ENCODE results near the gene SEC61A1.

Gene SEC61A1

GRCh38 chr3:128051837-128052594 lies at the start of gene SEC61A1:
TSS of gene SEC61A1 (plus strand) at chr3:128052437. CDS start at chr3:128052553, 116 bp downstream.
- Histone ChIP-seq H3K4me1 (ENCODE audit: control insufficient read depth in 1 of 2, insufficient read depth in 2 of 2, low read length in 2 of 2) (peaks cover 32 to 34% of the 10 kb centered on the region in 2 donors), H3K36me3 (ENCODE audit: control insufficient read depth in 1 of 2, insufficient read depth in 2 of 2, low read length in 2 of 2) (peaks cover 11 to 23% of the 10 kb centered on the region in 2 donors), H3K4me3 (ENCODE audit: low read depth in 1 of 2, low read length in 2 of 2) (peak within 1 kb of the TSS; percentile 95 to 96), H3K9me3 (ENCODE audit: control insufficient read depth in 1 of 2, low read length in 2 of 2) (no peaks in the 10 kb centered on the region), H3K27ac (ENCODE audit: low read depth, low read length) (peak within 1 kb of the TSS; percentile 91), H3K27me3 (ENCODE audit: control insufficient read depth in 1 of 2, insufficient read depth in 2 of 2, low read length in 2 of 2) (no peaks in the 10 kb centered on the region), H3K9ac (ENCODE audit: low read depth in 1 of 2, low read length in 2 of 2) (peak within 1 kb of the TSS; percentile 91 to 92)

- H3K4me3 ChIP-seq (ENCODE audit: low read depth in 1 of 2, low read length in 2 of 2) = no peak overlapping the region
- no peaks in the 10 kb centered on the region for H3K4me1 ChIP-seq (ENCODE audit: control insufficient read depth in 1 of 2, insufficient read depth in 2 of 2, low read length in 2 of 2)
- peaks cover 0 to 7% of the 10 kb centered on the region in 2 donors for H3K27me3 ChIP-seq (ENCODE audit: control insufficient read depth in 1 of 2, insufficient read depth in 2 of 2, low read length in 2 of 2)
- no peak overlapping the region for H3K27ac ChIP-seq (ENCODE audit: low read depth, low read length)
- no peaks in the 10 kb centered on the region for H3K36me3 ChIP-seq (ENCODE audit: control insufficient read depth in 1 of 2, insufficient read depth in 2 of 2, low read length in 2 of 2)
- no peak overlapping the region for H3K9ac ChIP-seq (ENCODE audit: low read depth in 1 of 2, low read length in 2 of 2)
- no peaks in the 10 kb centered on the region for H3K9me3 ChIP-seq (ENCODE audit: control insufficient read depth in 1 of 2, low read length in 2 of 2)
These were observed 47.6 kb upstream of the SEC61A1 start for GRCh38 chr3:128004661-128005060.

DNA sequence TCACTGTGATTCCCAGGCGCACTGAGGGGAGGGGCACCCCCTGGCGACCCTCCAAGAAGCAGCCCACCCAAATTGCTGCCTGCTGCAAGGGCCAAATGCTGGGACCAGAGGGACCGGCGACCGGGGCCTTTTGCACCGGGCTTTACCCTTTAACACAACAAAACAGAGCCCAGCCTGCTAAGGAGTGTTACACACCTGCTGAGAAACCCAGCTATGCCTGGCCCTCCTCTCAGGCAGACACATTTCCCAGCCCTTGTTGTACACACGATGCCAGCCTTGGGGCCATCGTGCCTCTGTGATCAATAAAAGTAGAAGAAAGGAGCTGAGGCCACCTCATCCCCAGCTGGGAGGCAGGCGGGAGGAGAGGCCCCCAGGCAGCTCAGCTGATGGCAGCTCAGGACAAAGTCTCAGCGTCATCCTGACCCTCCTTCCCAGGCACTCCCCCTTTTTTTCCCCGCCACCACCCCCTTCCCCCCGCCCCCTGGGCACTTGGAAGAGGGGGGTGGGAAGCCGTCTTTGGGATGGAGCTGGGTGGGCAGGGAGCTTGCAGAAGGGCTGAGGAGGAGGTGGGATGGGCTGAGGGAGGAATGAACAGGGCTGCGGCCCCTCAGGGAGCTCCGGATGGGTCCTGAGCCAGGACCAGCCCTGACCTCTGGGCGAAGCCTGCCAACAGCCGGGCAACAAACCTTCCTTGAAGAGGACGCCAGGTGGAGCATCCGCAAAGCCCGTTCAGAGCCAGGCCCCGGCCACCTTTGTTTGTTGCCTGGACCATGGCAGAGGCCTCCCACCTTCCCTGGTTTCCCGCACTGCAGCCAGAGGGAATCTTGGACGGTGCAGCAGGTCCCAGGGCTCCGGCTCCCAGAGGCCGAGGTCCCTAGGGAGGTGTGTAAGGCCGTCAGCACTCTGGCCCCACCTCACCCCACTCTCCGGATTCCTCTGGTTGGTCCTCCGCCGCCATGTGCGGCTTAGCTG lies 45.9 kb upstream of the SEC61A1 start:
- Histone ChIP-seq H3K9me3 (ENCODE audit: control insufficient read depth in 1 of 2, low read length in 2 of 2) (no peaks in the 10 kb centered on the region), H3K4me3 (ENCODE audit: low read depth in 1 of 2, low read length in 2 of 2) (no peak overlapping the region), H3K27me3 (ENCODE audit: control insufficient read depth in 1 of 2, insufficient read depth in 2 of 2, low read length in 2 of 2) (peaks cover 0 to 7% of the 10 kb centered on the region in 2 donors), H3K27ac (ENCODE audit: low read depth, low read length) (no peak overlapping the region), H3K36me3 (ENCODE audit: control insufficient read depth in 1 of 2, insufficient read depth in 2 of 2, low read length in 2 of 2) (no peaks in the 10 kb centered on the region), H3K4me1 (ENCODE audit: control insufficient read depth in 1 of 2, insufficient read depth in 2 of 2, low read length in 2 of 2) (peaks cover 0 to under 1% of the 10 kb centered on the region in 2 donors), H3K9ac (ENCODE audit: low read depth in 1 of 2, low read length in 2 of 2) (no peak overlapping the region)

DNA sequence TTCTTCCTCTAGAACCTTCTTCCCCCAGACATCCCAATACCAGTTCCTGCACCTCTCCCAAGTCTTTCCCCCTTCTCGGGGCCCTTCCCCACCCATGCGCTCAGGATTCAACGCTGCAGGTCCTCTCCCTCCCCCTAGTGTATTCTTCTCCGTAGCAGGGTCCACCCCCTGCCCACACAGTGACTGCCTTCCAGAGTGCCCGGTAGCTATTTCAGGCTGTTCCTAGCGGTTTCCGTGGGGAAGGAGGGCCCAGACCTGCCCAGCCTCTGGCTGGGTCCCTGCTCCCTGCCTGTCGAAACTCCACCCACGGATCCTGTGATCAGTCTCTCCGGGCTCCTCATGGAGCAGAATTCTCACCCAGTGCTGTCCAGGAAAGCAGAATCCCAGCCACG lies 45.2 kb upstream of the SEC61A1 start:
- Histone ChIP-seq H3K27me3 (ENCODE audit: control insufficient read depth in 1 of 2, insufficient read depth in 2 of 2, low read length in 2 of 2) (peaks cover 0 to 8% of the 10 kb centered on the region in 2 donors), H3K9me3 (ENCODE audit: control insufficient read depth in 1 of 2, low read length in 2 of 2) (no peaks in the 10 kb centered on the region), H3K36me3 (ENCODE audit: control insufficient read depth in 1 of 2, insufficient read depth in 2 of 2, low read length in 2 of 2) (no peaks in the 10 kb centered on the region), H3K9ac (ENCODE audit: low read depth in 1 of 2, low read length in 2 of 2) (no peak overlapping the region), H3K4me1 (ENCODE audit: control insufficient read depth in 1 of 2, insufficient read depth in 2 of 2, low read length in 2 of 2) (peaks cover 4% of the 10 kb centered on the region in 2 donors), H3K4me3 (ENCODE audit: low read depth in 1 of 2, low read length in 2 of 2) (no peak overlapping the region), H3K27ac (ENCODE audit: low read depth, low read length) (no peak overlapping the region)

DNA sequence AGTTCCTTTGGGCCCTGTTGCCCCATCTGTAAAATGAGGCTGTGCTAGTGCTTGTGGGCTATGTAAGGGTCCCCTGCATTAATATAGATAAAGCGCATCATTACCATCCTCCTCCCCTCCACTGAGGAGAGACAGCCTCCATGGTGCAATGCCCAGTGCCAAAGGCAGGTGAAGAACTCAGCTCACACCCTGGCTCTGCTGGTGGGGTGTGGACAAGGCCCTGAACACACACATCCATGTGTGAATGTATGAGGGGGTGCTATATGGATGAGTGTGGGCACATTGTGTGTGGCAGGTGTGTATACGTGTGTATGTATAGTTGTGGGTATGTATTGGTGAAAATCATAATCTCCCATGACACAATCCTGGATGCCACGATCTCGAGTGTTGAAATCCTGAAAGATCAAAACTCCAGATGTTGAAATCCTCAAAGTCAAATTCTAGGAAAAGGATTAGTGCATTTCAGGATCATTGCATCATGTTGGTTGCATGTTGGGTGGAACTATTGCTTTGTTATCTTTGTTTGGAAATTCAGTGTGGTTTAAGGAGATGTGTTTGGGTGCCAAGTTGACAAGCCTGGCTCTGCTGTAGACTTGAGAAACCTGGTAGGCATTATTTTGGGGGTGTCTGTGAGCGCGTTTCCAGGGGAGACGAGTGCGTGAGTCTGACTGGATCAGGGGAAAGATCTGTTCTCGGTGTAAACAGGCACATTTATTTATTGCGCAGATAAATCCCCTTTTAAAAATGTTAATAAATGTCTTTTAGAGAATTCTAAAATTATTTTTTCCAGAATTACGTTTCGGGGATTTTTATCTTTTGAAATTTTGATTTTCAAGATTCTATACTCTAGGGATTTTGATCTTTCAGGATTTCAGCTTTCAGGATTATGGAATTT lies 42.0 kb upstream of the SEC61A1 start:
- peaks cover 4% of the 10 kb centered on the region in 2 donors for H3K4me1 ChIP-seq (ENCODE audit: control insufficient read depth in 1 of 2, insufficient read depth in 2 of 2, low read length in 2 of 2)
- no peak overlapping the region for H3K9ac ChIP-seq (ENCODE audit: low read depth in 1 of 2, low read length in 2 of 2)
- H3K27ac ChIP-seq (ENCODE audit: low read depth, low read length) = no peak overlapping the region
- H3K4me3 ChIP-seq (ENCODE audit: low read depth in 1 of 2, low read length in 2 of 2) = no peak overlapping the region
- no peaks in the 10 kb centered on the region for H3K9me3 ChIP-seq (ENCODE audit: control insufficient read depth in 1 of 2, low read length in 2 of 2)
- H3K36me3 ChIP-seq (ENCODE audit: control insufficient read depth in 1 of 2, insufficient read depth in 2 of 2, low read length in 2 of 2) = no peaks in the 10 kb centered on the region
- peaks cover 0 to 3% of the 10 kb centered on the region in 2 donors for H3K27me3 ChIP-seq (ENCODE audit: control insufficient read depth in 1 of 2, insufficient read depth in 2 of 2, low read length in 2 of 2)

GRCh38 chr3:128011140-128011539 lies 41.1 kb upstream of the SEC61A1 start:
- H3K9me3 ChIP-seq (ENCODE audit: control insufficient read depth in 1 of 2, low read length in 2 of 2) = no peaks in the 10 kb centered on the region
- H3K4me3 ChIP-seq (ENCODE audit: low read depth in 1 of 2, low read length in 2 of 2) = no peak overlapping the region
- H3K9ac ChIP-seq (ENCODE audit: low read depth in 1 of 2, low read length in 2 of 2) = no peak overlapping the region
- H3K36me3 ChIP-seq (ENCODE audit: control insufficient read depth in 1 of 2, insufficient read depth in 2 of 2, low read length in 2 of 2) = no peaks in the 10 kb centered on the region
- H3K27me3 ChIP-seq (ENCODE audit: control insufficient read depth in 1 of 2, insufficient read depth in 2 of 2, low read length in 2 of 2) = peaks cover 0 to 3% of the 10 kb centered on the region in 2 donors
- peaks cover 4% of the 10 kb centered on the region in 2 donors for H3K4me1 ChIP-seq (ENCODE audit: control insufficient read depth in 1 of 2, insufficient read depth in 2 of 2, low read length in 2 of 2)
- H3K27ac ChIP-seq (ENCODE audit: low read depth, low read length) = no peak overlapping the region

- H3K27me3 ChIP-seq (ENCODE audit: control insufficient read depth in 1 of 2, insufficient read depth in 2 of 2, low read length in 2 of 2) = peaks cover 0 to 3% of the 10 kb centered on the region in 2 donors
- no peaks in the 10 kb centered on the region for H3K9me3 ChIP-seq (ENCODE audit: control insufficient read depth in 1 of 2, low read length in 2 of 2)
- no peak overlapping the region for H3K27ac ChIP-seq (ENCODE audit: low read depth, low read length)
- no peak overlapping the region for H3K9ac ChIP-seq (ENCODE audit: low read depth in 1 of 2, low read length in 2 of 2)
- no peaks in the 10 kb centered on the region for H3K36me3 ChIP-seq (ENCODE audit: control insufficient read depth in 1 of 2, insufficient read depth in 2 of 2, low read length in 2 of 2)
- H3K4me1 ChIP-seq (ENCODE audit: control insufficient read depth in 1 of 2, insufficient read depth in 2 of 2, low read length in 2 of 2) = peaks cover 4% of the 10 kb centered on the region in 2 donors
- H3K4me3 ChIP-seq (ENCODE audit: low read depth in 1 of 2, low read length in 2 of 2) = no peak overlapping the region
These were observed 40.2 kb upstream of the SEC61A1 start for GRCh38 chr3:128012050-128012449.

- no peak overlapping the region for H3K4me3 ChIP-seq (ENCODE audit: low read depth in 1 of 2, low read length in 2 of 2)
- H3K27ac ChIP-seq (ENCODE audit: low read depth, low read length) = no peak overlapping the region
- H3K27me3 ChIP-seq (ENCODE audit: control insufficient read depth in 1 of 2, insufficient read depth in 2 of 2, low read length in 2 of 2) = peaks cover 0 to 3% of the 10 kb centered on the region in 2 donors
- H3K36me3 ChIP-seq (ENCODE audit: control insufficient read depth in 1 of 2, insufficient read depth in 2 of 2, low read length in 2 of 2) = no peaks in the 10 kb centered on the region
- H3K4me1 ChIP-seq (ENCODE audit: control insufficient read depth in 1 of 2, insufficient read depth in 2 of 2, low read length in 2 of 2) = peaks cover 4% of the 10 kb centered on the region in 2 donors
- no peaks in the 10 kb centered on the region for H3K9me3 ChIP-seq (ENCODE audit: control insufficient read depth in 1 of 2, low read length in 2 of 2)
- no peak overlapping the region for H3K9ac ChIP-seq (ENCODE audit: low read depth in 1 of 2, low read length in 2 of 2)
These were observed 37.7 kb upstream of the SEC61A1 start for GRCh38 chr3:128014548-128014947.

- Histone ChIP-seq H3K4me3 (ENCODE audit: low read depth in 1 of 2, low read length in 2 of 2) (no peak overlapping the region), H3K9ac (ENCODE audit: low read depth in 1 of 2, low read length in 2 of 2) (no peak overlapping the region), H3K27me3 (ENCODE audit: control insufficient read depth in 1 of 2, insufficient read depth in 2 of 2, low read length in 2 of 2) (peaks cover 0 to 3% of the 10 kb centered on the region in 2 donors), H3K27ac (ENCODE audit: low read depth, low read length) (no peak overlapping the region), H3K9me3 (ENCODE audit: control insufficient read depth in 1 of 2, low read length in 2 of 2) (no peaks in the 10 kb centered on the region), H3K36me3 (ENCODE audit: control insufficient read depth in 1 of 2, insufficient read depth in 2 of 2, low read length in 2 of 2) (no peaks in the 10 kb centered on the region), H3K4me1 (ENCODE audit: control insufficient read depth in 1 of 2, insufficient read depth in 2 of 2, low read length in 2 of 2) (peaks cover 2 to 3% of the 10 kb centered on the region in 2 donors)
These were observed 35.7 kb upstream of the SEC61A1 start for GRCh38 chr3:128016502-128016901.

Measured in duodenal mucosa (tissue), 2 donors.